T-cell (primary cell): ENCODE data around the gene LOXL4. TPM values are rescaled to one million over a fixed set of nuclear protein-coding genes. Genes with fewer than 3 reads are reported as not detected.

Source experiments
- ATAC-seq, 4 experiments: fragments of 200-7000 bp in 3 of 4; fragments of 150-1000 bp in 1 of 4; cut with Tn5 transposase; replicated peaks in 1 of 4; 1 replicate in 3 of 4; 2 replicates in 1 of 4; pipeline ENCODE4 v1.10.0; 2021; ENCODE audit warnings: moderate library complexity in 3 of 4, mild to moderate bottlenecking in 2 of 4, moderate number of reproducible peaks in 1 of 4
- CTCF ChIA-PET, 2 donors: fragments of 300-600 bp; sonication (Branson Sonifier 250); formaldehyde crosslinking; loops; one replicate each; lab custom pipeline; 2022; ENCODE audit warnings: antibody characterized with exemption in 2 of 2; lab: Charles Lee
- POLR2A ChIA-PET, 2 donors: fragments of 300-600 bp; sonication (Branson Sonifier 250); formaldehyde crosslinking; loops; one replicate each; lab custom pipeline; 2022; ENCODE audit warnings: antibody characterized with exemption in 2 of 2; lab: Charles Lee
- DNase-seq, 35 experiments: peaks; one replicate each; pipeline versions ENCODE4 v3.0.0 to v3.0.0-alpha.2; 2013 to 2023
- H3K27ac ChIP-seq: one replicate; pipeline ENCODE4 v1.5.1; 2013; ENCODE audit warnings: low read length
- H3K27me3 ChIP-seq, 2 experiments: replicated peaks in 1 of 2; 1 replicate in 1 of 2; 2 replicates in 1 of 2; pipeline versions ENCODE4 v1.6.1 to v1.7.0; 2013; ENCODE audit warnings: low read length in 1 of 2, mixed read lengths in 1 of 2; ENCODE audit not compliant: control insufficient read depth in 2 of 2, insufficient read depth in 2 of 2; ENCODE audit errors: extremely low read depth in 1 of 2
- H3K36me3 ChIP-seq, 2 donors: 1 replicate in 1 of 2; 2 replicates in 1 of 2; pipeline versions ENCODE4 v1.6.1 to v1.7.0; 2013; ENCODE audit warnings: low read length in 1 of 2; ENCODE audit not compliant: control insufficient read depth in 2 of 2, insufficient read depth in 1 of 2; ENCODE audit errors: extremely low read depth in 1 of 2
- H3K4me1 ChIP-seq, 2 experiments: 1 replicate in 1 of 2; 2 replicates in 1 of 2; pipeline versions ENCODE4 v1.6.1 to v1.7.0; 2013; ENCODE audit warnings: low read length in 2 of 2, mixed read lengths in 1 of 2; ENCODE audit not compliant: insufficient read depth in 2 of 2, control insufficient read depth in 1 of 2; ENCODE audit errors: extremely low read depth in 1 of 2
- H3K4me3 ChIP-seq, 2 donors: 1 replicate in 1 of 2; 2 replicates in 1 of 2; pipeline versions ENCODE4 v1.5.1 to v1.7.0; 2013; ENCODE audit warnings: mild to moderate bottlenecking in 2 of 2, low read length in 1 of 2, moderate library complexity in 1 of 2; ENCODE audit not compliant: control insufficient read depth in 1 of 2; ENCODE audit errors: extremely low read depth in 1 of 2
- H3K9me3 ChIP-seq: 2 replicates; pipeline ENCODE4 v1.7.0; 2013
- H3K27ac Mint-ChIP-seq, 2 donors: one replicate each; pipeline ENCODE4 v1.8.0; 2020 to 2021; ENCODE audit warnings: mild to moderate bottlenecking in 2 of 2, mixed read lengths in 2 of 2
- H3K27me3 Mint-ChIP-seq, 2 donors: one replicate each; pipeline ENCODE4 v1.8.0; 2021 to 2022; ENCODE audit warnings: mixed read lengths in 2 of 2
- H3K36me3 Mint-ChIP-seq: one replicate; pipeline ENCODE4 v1.8.0; 2021; ENCODE audit warnings: mixed read lengths
- H3K4me1 Mint-ChIP-seq, 3 donors: one replicate each; pipeline ENCODE4 v1.8.0; 2020 to 2022; ENCODE audit warnings: mixed read lengths in 3 of 3, mild to moderate bottlenecking in 1 of 3
- H3K4me3 Mint-ChIP-seq, 3 donors: one replicate each; pipeline ENCODE4 v1.8.0; 2020 to 2022; ENCODE audit warnings: mild to moderate bottlenecking in 3 of 3, mixed read lengths in 3 of 3, moderate library complexity in 3 of 3
- H3K9me3 Mint-ChIP-seq, 3 donors: one replicate each; pipeline ENCODE4 v1.8.0; 2020 to 2022; ENCODE audit warnings: mixed read lengths in 3 of 3
- WGBS: methylation state at CpG from one replicate; pipeline ENCODE4 v1.1.5; 2013; ENCODE audit warnings: missing lambda C conversion rate; ENCODE audit not compliant: insufficient coverage; 5-methylcytosine and 5-hydroxymethylcytosine counted together
- total RNA-seq, 35 experiments: library from RNA in 6 of 35; stranded (reverse) in 6 of 35; fragments of 120-200 nt in 1 of 35; gene quantifications; one replicate each; pipeline versions ENCODE4 v1.2.1 to v1.2.4 and lab custom pipeline; 2013 to 2026

The LOXL4 gene
- total RNA-seq, 5 donors from 2014 or later (not counting 1 experiment from before 2014, with no cell fraction given) = 0.09 TPM; not detected in 4

DNA sequence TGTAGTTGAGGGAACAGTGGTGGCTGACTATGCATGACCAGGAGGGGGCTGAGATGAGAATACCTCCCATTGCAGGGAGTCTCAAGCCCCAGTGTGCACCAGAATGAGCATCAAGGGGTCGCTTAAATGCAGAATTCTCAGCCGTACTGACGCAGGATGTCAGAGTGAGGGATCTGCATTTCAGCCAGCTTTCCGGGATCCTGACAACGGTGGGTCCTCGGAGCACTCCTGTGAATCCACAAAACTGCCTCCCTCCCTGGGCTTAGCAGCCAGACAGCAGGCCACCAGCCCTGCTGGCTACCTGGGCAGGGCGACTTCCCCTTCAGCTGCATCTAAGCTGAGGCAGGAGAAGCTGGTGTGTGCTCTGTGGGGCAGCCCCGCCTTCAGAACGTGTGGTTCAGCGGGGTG is 21.8 kb upstream of the LOXL4 start:
- WGBS = 77% methylated on average over 6 of the region's 10 CpGs
- H3K9me3 Mint-ChIP-seq = no peaks in the 10 kb centered on the region
- no peaks in the 10 kb centered on the region for H3K9me3 ChIP-seq
- no peak overlapping the region for H3K27ac ChIP-seq
- H3K4me1 Mint-ChIP-seq = no peaks in the 10 kb centered on the region
- no peaks in the 10 kb centered on the region for H3K4me1 ChIP-seq
- H3K36me3 Mint-ChIP-seq = no peaks in the 10 kb centered on the region
- CTCF ChIA-PET = no interaction called here
- ATAC-seq (no peak), DNase-seq (no peak)
- peaks cover 14 to 29% of the 10 kb centered on the region in 2 donors for H3K27me3 Mint-ChIP-seq
- POLR2A ChIA-PET = no interaction called here
- H3K36me3 ChIP-seq = no peaks in the 10 kb centered on the region
- no peak overlapping the region for H3K27ac Mint-ChIP-seq
- peaks cover 0 to 36% of the 10 kb centered on the region in 2 experiments for H3K27me3 ChIP-seq
- no peak overlapping the region for H3K4me3 Mint-ChIP-seq
- H3K4me3 ChIP-seq = no peak overlapping the region

DNA sequence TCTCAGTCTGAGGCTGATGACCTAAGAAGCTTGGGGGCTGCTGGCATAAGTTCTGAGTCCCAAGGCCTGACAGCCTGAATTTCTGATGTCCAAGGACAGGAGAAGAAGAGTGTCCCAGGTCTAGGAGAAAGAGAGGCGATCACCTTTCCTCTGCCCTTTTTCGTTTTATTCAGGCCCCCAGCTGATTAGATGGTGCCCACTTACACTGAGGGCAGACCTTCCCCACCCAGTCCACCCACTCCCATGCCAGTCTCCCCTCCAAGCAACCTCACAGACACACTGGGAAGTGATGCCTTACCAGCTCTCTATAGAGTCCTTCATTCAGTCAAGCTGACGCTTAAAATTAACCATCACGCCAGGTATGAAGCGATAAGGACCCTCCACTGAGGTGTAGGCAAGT is 19.3 kb upstream of the LOXL4 start:
- H3K4me1 Mint-ChIP-seq = no peaks in the 10 kb centered on the region
- Histone ChIP-seq H3K36me3 (no peaks in the 10 kb centered on the region), H3K27ac (no peak overlapping the region), H3K27me3 (peaks cover 0 to 27% of the 10 kb centered on the region in 2 experiments), H3K9me3 (no peaks in the 10 kb centered on the region), H3K4me1 (no peaks in the 10 kb centered on the region), H3K4me3 (no peak overlapping the region)
- ChIA-PET POLR2A (no interaction called here), CTCF (no interaction called here)
- peak in 1 of 4 experiments; percentile 15 for ATAC-seq
- H3K27ac Mint-ChIP-seq = no peak overlapping the region
- H3K9me3 Mint-ChIP-seq = peaks cover 0 to under 1% (median 0%) of the 10 kb centered on the region in 3 donors
- no peak overlapping the region for H3K4me3 Mint-ChIP-seq
- peaks cover 19 to 24% of the 10 kb centered on the region in 2 donors for H3K27me3 Mint-ChIP-seq
- H3K36me3 Mint-ChIP-seq = no peaks in the 10 kb centered on the region
- DNase-seq = no peak
- WGBS = no CpG with 5 or more reads among the region's 5 CpGs

DNA sequence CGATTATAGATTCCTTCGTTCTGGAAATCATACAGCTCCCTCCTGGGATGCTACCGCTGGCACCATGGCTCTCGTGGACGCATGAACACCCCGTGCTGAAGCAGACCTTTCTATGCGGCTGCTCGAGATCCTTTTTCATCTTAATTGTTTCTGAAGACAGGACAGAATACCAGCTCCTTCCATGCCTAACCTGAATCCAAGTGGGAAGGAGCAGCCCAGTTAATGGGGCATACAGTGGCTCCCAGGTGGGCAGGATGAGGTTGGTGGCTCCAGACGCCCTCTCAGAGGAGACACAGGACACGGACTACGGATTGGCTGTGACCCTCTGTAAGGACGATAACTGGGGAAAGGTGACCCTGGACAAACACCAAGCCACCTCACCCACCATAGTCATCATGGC is 18.4 kb upstream of the LOXL4 start:
- H3K36me3 Mint-ChIP-seq = no peaks in the 10 kb centered on the region
- WGBS = 89% methylated on average over 8 of the region's 12 CpGs
- no peak overlapping the region for H3K27ac Mint-ChIP-seq
- peaks cover 22 to 28% of the 10 kb centered on the region in 2 donors for H3K27me3 Mint-ChIP-seq
- DNase-seq (no peak), ATAC-seq (no peak)
- no peaks in the 10 kb centered on the region for H3K4me1 Mint-ChIP-seq
- peaks cover 0 to 31% of the 10 kb centered on the region in 2 experiments for H3K27me3 ChIP-seq
- H3K4me3 Mint-ChIP-seq = no peak overlapping the region
- ChIA-PET CTCF (no interaction called here), POLR2A (no interaction called here)
- no peaks in the 10 kb centered on the region for H3K4me1 ChIP-seq
- no peak overlapping the region for H3K4me3 ChIP-seq
- H3K27ac ChIP-seq = no peak overlapping the region
- no peaks in the 10 kb centered on the region for H3K9me3 ChIP-seq
- H3K36me3 ChIP-seq = no peaks in the 10 kb centered on the region
- peaks cover 0 to 9% (median 1%) of the 10 kb centered on the region in 3 donors for H3K9me3 Mint-ChIP-seq

DNA sequence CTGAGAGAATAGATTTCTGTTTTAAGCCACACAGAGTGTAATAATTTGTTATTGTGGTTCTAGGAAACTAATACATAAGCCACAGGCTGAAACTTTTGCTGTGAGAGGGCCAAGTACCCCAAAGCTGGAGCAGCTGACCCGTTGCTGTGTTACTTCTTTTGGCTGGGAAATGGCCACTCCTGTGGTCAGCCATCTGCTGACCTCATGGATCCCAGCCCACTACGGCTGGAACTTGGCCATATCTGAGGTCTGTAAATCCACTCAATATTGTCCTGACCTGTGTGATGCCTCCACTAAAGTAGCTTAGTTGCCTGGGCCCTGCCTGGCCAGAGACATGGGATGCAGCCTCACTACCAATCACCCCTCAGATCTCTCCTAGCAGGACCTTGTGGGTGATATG is 17.4 kb upstream of the LOXL4 start:
- Mint-ChIP-seq H3K4me3 (no peak overlapping the region), H3K36me3 (no peaks in the 10 kb centered on the region), H3K27me3 (peaks cover 22 to 30% of the 10 kb centered on the region in 2 donors), H3K27ac (no peak overlapping the region), H3K9me3 (peaks cover 0 to 17% (median 9%) of the 10 kb centered on the region in 3 donors), H3K4me1 (no peaks in the 10 kb centered on the region)
- no peaks in the 10 kb centered on the region for H3K9me3 ChIP-seq
- WGBS = 63% methylated on average over 2 of the region's 2 CpGs
- H3K27me3 ChIP-seq = peaks cover 0 to 28% of the 10 kb centered on the region in 2 experiments
- no peaks in the 10 kb centered on the region for H3K4me1 ChIP-seq
- ChIA-PET POLR2A (no interaction called here), CTCF (no interaction called here)
- ATAC-seq (no peak), DNase-seq (no peak)
- H3K27ac ChIP-seq = no peak overlapping the region
- no peak overlapping the region for H3K4me3 ChIP-seq
- H3K36me3 ChIP-seq = no peaks in the 10 kb centered on the region

DNA sequence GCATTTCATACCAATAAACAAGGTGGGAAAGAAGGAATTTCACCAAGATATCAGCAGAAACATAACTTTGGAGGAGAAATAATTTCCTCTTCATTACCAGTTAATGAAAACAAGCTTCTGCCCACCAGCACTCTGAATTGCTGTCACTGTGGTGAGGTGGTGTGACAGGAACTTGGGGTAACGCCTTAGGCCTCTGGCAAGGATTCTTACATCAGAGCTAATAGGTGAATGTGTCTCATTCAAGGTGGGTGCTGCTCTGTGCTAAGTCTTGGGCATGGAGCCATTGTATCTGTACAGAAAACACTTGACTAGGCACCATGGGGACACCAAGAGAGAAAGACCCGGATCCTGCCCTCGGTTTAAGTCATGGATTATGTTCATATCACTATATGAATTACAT is 8.3 kb upstream of the LOXL4 start:
- DNase-seq = peak in 5 of 35 experiments; percentile 9 to 35 (median 24)
- Mint-ChIP-seq H3K4me3 (no peak overlapping the region), H3K36me3 (no peaks in the 10 kb centered on the region), H3K9me3 (peaks cover 0 to 7% (median 6%) of the 10 kb centered on the region in 3 donors), H3K27ac (no peak overlapping the region), H3K27me3 (peaks cover 27 to 41% of the 10 kb centered on the region in 2 donors), H3K4me1 (no peaks in the 10 kb centered on the region)
- no peak overlapping the region for H3K27ac ChIP-seq
- H3K36me3 ChIP-seq = no peaks in the 10 kb centered on the region
- POLR2A ChIA-PET = interaction anchor here in 1 of 2 donors (0.7 kb wide), 1 partner anchor 12 kb away, joined by 7 read pairs; no protein-coding TSS in a partner anchor
- no peak overlapping the region for H3K4me3 ChIP-seq
- H3K27me3 ChIP-seq = peaks cover 0 to 17% of the 10 kb centered on the region in 2 experiments
- ATAC-seq = no peak
- no peaks in the 10 kb centered on the region for H3K9me3 ChIP-seq
- H3K4me1 ChIP-seq = no peaks in the 10 kb centered on the region
- WGBS = no CpG with 5 or more reads among the region's 3 CpGs
- CTCF ChIA-PET = no interaction called here

DNA sequence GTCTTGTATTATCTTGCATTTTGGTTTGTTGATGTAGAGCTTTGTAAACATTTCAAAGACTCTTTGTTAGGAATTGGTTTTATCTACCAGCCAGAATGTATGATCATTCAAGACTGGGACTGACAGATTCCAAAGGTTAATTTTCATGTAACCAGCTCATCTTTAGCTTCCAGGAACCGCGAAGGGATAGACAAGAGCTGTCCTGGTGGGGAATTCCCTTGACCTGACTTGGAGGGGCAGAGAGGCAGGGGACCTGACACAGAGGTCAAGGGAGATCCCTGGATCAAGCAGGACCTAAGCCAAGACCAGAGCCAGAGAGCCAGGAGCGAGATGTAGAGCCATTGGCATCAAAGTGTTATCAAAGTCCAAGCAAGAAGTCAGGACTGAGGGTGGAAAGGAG is 6.6 kb upstream of the LOXL4 start:
- ChIA-PET POLR2A (no interaction called here), CTCF (no interaction called here)
- ATAC-seq (no peak), DNase-seq (no peak)
- 60% methylated on average over 1 of the region's 3 CpGs for WGBS
- Mint-ChIP-seq H3K9me3 (no peaks in the 10 kb centered on the region), H3K4me3 (no peak overlapping the region), H3K36me3 (no peaks in the 10 kb centered on the region), H3K27me3 (peaks cover 32 to 47% of the 10 kb centered on the region in 2 donors), H3K4me1 (peaks cover 0 to 2% (median 0%) of the 10 kb centered on the region in 3 donors), H3K27ac (no peak overlapping the region)
- no peaks in the 10 kb centered on the region for H3K4me1 ChIP-seq
- no peak overlapping the region for H3K4me3 ChIP-seq
- H3K27me3 ChIP-seq = peaks cover 0 to 29% of the 10 kb centered on the region in 2 experiments
- H3K9me3 ChIP-seq = no peaks in the 10 kb centered on the region
- no peak overlapping the region for H3K27ac ChIP-seq
- H3K36me3 ChIP-seq = no peaks in the 10 kb centered on the region
